DOHH2 (cell line): Measurements from ENCODE around the gene OR51A7.

ENCODE experiments used
- H3F3A ChIP-seq: fragments of 200-600 bp; sonication (generic), shearing (Covaris generic); 2 replicates; pipeline ENCODE4 v1.6.0; 2016; ENCODE audit warnings: antibody characterized with exemption, mild to moderate bottlenecking; ENCODE audit not compliant: control insufficient read depth, insufficient read depth
- H3K27ac ChIP-seq: fragments of 200-600 bp; sonication (generic); 2 replicates; pipeline ENCODE4 v1.5.1; 2014; ENCODE audit warnings: low read depth, mild to moderate bottlenecking, low read length, moderate library complexity
- H3K27me3 ChIP-seq: fragments of 200-600 bp; sonication (generic); 2 replicates; pipeline ENCODE4 v1.6.1; 2014; ENCODE audit warnings: mild to moderate bottlenecking, low read length, mixed read lengths; ENCODE audit not compliant: control insufficient read depth
- H3K36me3 ChIP-seq: fragments of 200-600 bp; sonication (generic); 2 replicates; pipeline ENCODE4 v1.6.1; 2014; ENCODE audit warnings: mild to moderate bottlenecking, low read length, moderate library complexity, mixed read lengths; ENCODE audit not compliant: control insufficient read depth
- H3K4me1 ChIP-seq: fragments of 200-600 bp; sonication (generic); 2 replicates; pipeline ENCODE4 v1.6.1; 2014; ENCODE audit warnings: mild to moderate bottlenecking, low read length, mixed read lengths; ENCODE audit not compliant: control insufficient read depth
- H3K4me2 ChIP-seq: fragments of 200-600 bp; sonication (generic); 2 replicates; pipeline ENCODE4 v1.6.0; 2014; ENCODE audit warnings: mild to moderate bottlenecking, low read length, moderate library complexity
- H3K4me3 ChIP-seq: fragments of 200-600 bp; sonication (generic); 2 replicates; pipeline ENCODE4 v1.5.1; 2014; ENCODE audit warnings: mild to moderate bottlenecking, low read length, mixed read lengths
- H3K79me2 ChIP-seq: fragments of 200-600 bp; sonication (generic); 2 replicates; pipeline ENCODE4 v1.6.1; 2014; ENCODE audit warnings: mild to moderate bottlenecking, low read length, mixed read lengths; ENCODE audit not compliant: control insufficient read depth
- H3K9me2 ChIP-seq: fragments of 200-600 bp; sonication (generic); replicated peaks from 2 replicates; pipeline ENCODE4 v1.6.1; 2014; ENCODE audit warnings: mild to moderate bottlenecking, low read length, mixed read lengths; ENCODE audit not compliant: control insufficient read depth
- H3K9me3 ChIP-seq: fragments of 200-600 bp; sonication (generic); 2 replicates; pipeline ENCODE4 v1.6.1; 2014; ENCODE audit warnings: antibody characterized with exemption, low read length, mixed read lengths; ENCODE audit not compliant: control insufficient read depth, insufficient read depth
- H4K20me1 ChIP-seq: fragments of 200-600 bp; sonication (generic); 2 replicates; pipeline ENCODE4 v1.6.0; 2014; ENCODE audit warnings: low read depth, mild to moderate bottlenecking, antibody characterized with exemption, low read length, moderate library complexity; ENCODE audit not compliant: control insufficient read depth, insufficient read depth
- EZH2phosphoT487 ChIP-seq: fragments of 200-600 bp; sonication (generic); IDR thresholded peaks from 2 replicates; pipeline ENCODE4 v1.6.1; 2017; ENCODE audit warnings: borderline replicate concordance, mild to moderate bottlenecking, antibody characterized with exemption, low read length, moderate library complexity, mixed read lengths
- TF ChIP-seq, protein P1 (sequence below): fragments of 200-600 bp; sonication (generic); IDR thresholded peaks from one replicate; pipeline ENCODE4 v1.5.1; 2014; ENCODE audit warnings: antibody characterized with exemption, mild to moderate bottlenecking, low read depth, low read length; ENCODE audit not compliant: poor library complexity, severe bottlenecking

The OR51A7 gene

GRCh38 chr11:4882543-4882942 lies 21.0 kb upstream of the OR51A7 start:
- H4K20me1 ChIP-seq = no peaks in the 10 kb centered on the region
- H3K27ac ChIP-seq = no peak overlapping the region
- H3F3A ChIP-seq = no peaks in the 10 kb centered on the region
- H3K9me3 ChIP-seq = no peaks in the 10 kb centered on the region
- no peaks in the 10 kb centered on the region for H3K27me3 ChIP-seq
- TF ChIP-seq, protein P1, sequence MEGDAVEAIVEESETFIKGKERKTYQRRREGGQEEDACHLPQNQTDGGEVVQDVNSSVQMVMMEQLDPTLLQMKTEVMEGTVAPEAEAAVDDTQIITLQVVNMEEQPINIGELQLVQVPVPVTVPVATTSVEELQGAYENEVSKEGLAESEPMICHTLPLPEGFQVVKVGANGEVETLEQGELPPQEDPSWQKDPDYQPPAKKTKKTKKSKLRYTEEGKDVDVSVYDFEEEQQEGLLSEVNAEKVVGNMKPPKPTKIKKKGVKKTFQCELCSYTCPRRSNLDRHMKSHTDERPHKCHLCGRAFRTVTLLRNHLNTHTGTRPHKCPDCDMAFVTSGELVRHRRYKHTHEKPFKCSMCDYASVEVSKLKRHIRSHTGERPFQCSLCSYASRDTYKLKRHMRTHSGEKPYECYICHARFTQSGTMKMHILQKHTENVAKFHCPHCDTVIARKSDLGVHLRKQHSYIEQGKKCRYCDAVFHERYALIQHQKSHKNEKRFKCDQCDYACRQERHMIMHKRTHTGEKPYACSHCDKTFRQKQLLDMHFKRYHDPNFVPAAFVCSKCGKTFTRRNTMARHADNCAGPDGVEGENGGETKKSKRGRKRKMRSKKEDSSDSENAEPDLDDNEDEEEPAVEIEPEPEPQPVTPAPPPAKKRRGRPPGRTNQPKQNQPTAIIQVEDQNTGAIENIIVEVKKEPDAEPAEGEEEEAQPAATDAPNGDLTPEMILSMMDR = no peak
- TF ChIP-seq EZH2phosphoT487 = no peak
- no peaks in the 10 kb centered on the region for H3K9me2 ChIP-seq
- H3K36me3 ChIP-seq = no peaks in the 10 kb centered on the region
- H3K4me2 ChIP-seq = no peak overlapping the region
- H3K4me1 ChIP-seq = no peaks in the 10 kb centered on the region
- H3K4me3 ChIP-seq = no peak overlapping the region
- H3K79me2 ChIP-seq = no peaks in the 10 kb centered on the region

GRCh38 chr11:4884361-4884760 lies 19.2 kb upstream of the OR51A7 start:
- H3K79me2 ChIP-seq = no peaks in the 10 kb centered on the region
- H4K20me1 ChIP-seq = no peaks in the 10 kb centered on the region
- no peak overlapping the region for H3K4me2 ChIP-seq
- no peak overlapping the region for H3K27ac ChIP-seq
- H3K9me3 ChIP-seq = no peaks in the 10 kb centered on the region
- H3K4me3 ChIP-seq = no peak overlapping the region
- H3K4me1 ChIP-seq = no peaks in the 10 kb centered on the region
- H3K27me3 ChIP-seq = no peaks in the 10 kb centered on the region
- no peaks in the 10 kb centered on the region for H3K36me3 ChIP-seq
- H3F3A ChIP-seq = no peaks in the 10 kb centered on the region
- no peak for TF ChIP-seq EZH2phosphoT487
- TF ChIP-seq, protein P1 = no peak
- no peaks in the 10 kb centered on the region for H3K9me2 ChIP-seq

DNA sequence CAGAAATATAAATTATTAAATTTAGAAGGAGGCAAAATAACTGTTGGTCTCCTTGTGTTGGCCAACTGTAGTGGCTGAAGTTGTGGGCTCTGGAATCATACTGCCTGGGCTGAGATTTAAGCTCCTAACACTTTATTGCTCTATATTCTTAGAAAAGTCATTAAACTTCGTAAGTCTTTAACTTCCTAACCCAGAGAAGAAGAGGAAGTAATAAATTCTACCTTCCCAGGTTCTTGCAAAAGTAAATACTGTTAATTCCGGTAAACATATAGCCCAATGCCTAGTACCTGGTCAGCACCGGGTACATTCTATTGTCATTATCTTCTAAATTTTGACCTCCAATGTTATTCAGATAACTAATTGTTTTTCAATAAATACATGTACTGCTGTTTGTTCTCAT lies 17.4 kb upstream of the OR51A7 start:
- Histone ChIP-seq H3K79me2 (no peaks in the 10 kb centered on the region), H3K9me3 (no peaks in the 10 kb centered on the region), H3F3A (no peaks in the 10 kb centered on the region), H3K4me2 (no peak overlapping the region), H3K36me3 (no peaks in the 10 kb centered on the region), H3K9me2 (no peaks in the 10 kb centered on the region), H3K4me1 (no peaks in the 10 kb centered on the region), H3K27ac (no peak overlapping the region), H3K27me3 (no peaks in the 10 kb centered on the region), H3K4me3 (no peak overlapping the region), H4K20me1 (no peaks in the 10 kb centered on the region)
- TF ChIP-seq, protein P1 = no peak
- no peak for TF ChIP-seq EZH2phosphoT487

DNA sequence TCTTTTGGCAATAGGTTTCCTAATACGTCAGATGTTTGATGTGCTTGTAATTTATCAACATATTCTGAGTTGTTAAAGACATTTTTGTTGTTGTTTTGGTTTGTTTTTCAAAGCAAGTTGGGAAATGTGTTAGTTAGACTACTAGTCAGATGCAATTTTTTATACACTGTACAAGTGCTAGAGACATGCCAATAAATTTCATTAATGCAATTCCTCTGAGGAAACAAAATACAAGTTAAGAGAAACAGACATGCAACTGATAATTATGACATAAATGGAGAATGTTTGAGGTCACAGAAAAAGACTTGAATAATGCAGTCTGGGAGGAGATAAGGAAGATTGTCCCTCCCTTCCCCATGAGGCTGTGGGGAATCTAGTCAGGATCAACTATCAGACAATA lies 16.0 kb upstream of the OR51A7 start:
- no peaks in the 10 kb centered on the region for H3K79me2 ChIP-seq
- TF ChIP-seq, protein P1 = no peak
- TF ChIP-seq EZH2phosphoT487 = no peak
- H3K9me3 ChIP-seq = no peaks in the 10 kb centered on the region
- H3F3A ChIP-seq = no peaks in the 10 kb centered on the region
- no peak overlapping the region for H3K27ac ChIP-seq
- H3K4me1 ChIP-seq = no peaks in the 10 kb centered on the region
- H3K9me2 ChIP-seq = no peaks in the 10 kb centered on the region
- no peaks in the 10 kb centered on the region for H4K20me1 ChIP-seq
- no peak overlapping the region for H3K4me2 ChIP-seq
- no peaks in the 10 kb centered on the region for H3K36me3 ChIP-seq
- H3K27me3 ChIP-seq = no peaks in the 10 kb centered on the region
- no peak overlapping the region for H3K4me3 ChIP-seq
